A549 (cell line): ENCODE results near the gene GMDS.

Experiments used
- ELK1 ChIP-seq: fragments of 150-350 bp; IDR thresholded peaks from 2 replicates; pipeline ENCODE4 v1.6.1; 2014; ENCODE audit warnings: low read depth, mild to moderate bottlenecking, low read length
- EP300 ChIP-seq, 2 experiments: fragments of >200 bp; sonication (Bioruptor Twin); formaldehyde crosslinking; IDR thresholded peaks; 2 replicates in 1 of 2; 3 replicates in 1 of 2; pipeline ENCODE4 v1.6.1; 2016 to 2017

- TF ChIP-seq EP300 (IDR thresholded peaks at IDR 0.05) = no peak
- TF ChIP-seq ELK1 = no peak
Observed at GRCh38 chr6:1627827-1628560, 617.4 kb downstream of the GMDS start.
